PC-3 (cell line): ENCODE data around the gene COL25A1. TPM values are rescaled to one million over a fixed set of nuclear protein-coding genes. Genes with fewer than 3 reads are reported as not detected.
"Not testable (repeated sequence)": the region's sequence is repeated elsewhere in the genome, so short reads cannot be mapped to it uniquely, and the experiment has no call there.

Experiments
- ATAC-seq: fragments of 200-7000 bp; cut with Tn5 transposase; 2 replicates; pipeline ENCODE4 v1.9.1; 2020; ENCODE audit warnings: mild to moderate bottlenecking, moderate library complexity
- BruUV-seq: library from RNA; stranded (reverse); fragments of 400-500 nt; replicated peaks from 2 replicates; lab custom pipeline; 2021; lab: Mats Ljungman, UMichigan
- CTCF ChIA-PET: fragments of 300-600 bp; sonication (Branson Sonifier 250); formaldehyde crosslinking; loops from one replicate; lab custom pipeline; 2022; ENCODE audit warnings: antibody characterized with exemption; lab: Charles Lee
- POLR2A ChIA-PET: fragments of 300-600 bp; sonication (Branson Sonifier 250); formaldehyde crosslinking; loops from one replicate; lab custom pipeline; 2022; ENCODE audit warnings: antibody characterized with exemption; ENCODE audit not compliant: unreplicated experiment; lab: Charles Lee
- DNase-seq: peaks from one replicate; pipeline ENCODE4 v3.0.0-alpha.2; 2015
- H2AFZ ChIP-seq: fragments of 300-600 bp; sonication (generic); 2 replicates; pipeline ENCODE4 v1.6.0; 2016; ENCODE audit warnings: antibody characterized with exemption, low read length
- H3F3A ChIP-seq: fragments of 300-600 bp; sonication (generic); one replicate; pipeline ENCODE4 v1.6.0; 2017; ENCODE audit warnings: antibody characterized with exemption, low read length, control low read depth, mild to moderate bottlenecking; ENCODE audit not compliant: unreplicated experiment
- H3K27ac ChIP-seq: fragments of 300-600 bp; sonication (generic); 2 replicates; pipeline ENCODE4 v1.5.1; 2016; ENCODE audit warnings: mild to moderate bottlenecking, low read length
- H3K27me3 ChIP-seq: fragments of 300-600 bp; sonication (generic); 2 replicates; pipeline ENCODE4 v1.6.1; 2016; ENCODE audit warnings: low read length, mixed read lengths
- H3K36me3 ChIP-seq: fragments of 300-600 bp; sonication (generic); 2 replicates; pipeline ENCODE4 v1.6.1; 2016; ENCODE audit warnings: low read depth, mixed run types, low read length, mixed read lengths
- H3K4me1 ChIP-seq: fragments of 300-600 bp; sonication (generic); 2 replicates; pipeline ENCODE4 v1.5.1; 2016; ENCODE audit warnings: low read length; ENCODE audit not compliant: insufficient read depth
- H3K4me2 ChIP-seq: fragments of 300-600 bp; sonication (generic); 2 replicates; pipeline ENCODE4 v1.6.0; 2016; ENCODE audit warnings: low read length
- H3K4me3 ChIP-seq: fragments of 300-600 bp; sonication (generic); 2 replicates; pipeline ENCODE4 v1.5.1; 2016; ENCODE audit warnings: mild to moderate bottlenecking, low read length, mixed read lengths
- H3K79me2 ChIP-seq: fragments of 300-600 bp; sonication (generic); 2 replicates; pipeline ENCODE4 v1.6.1; 2017; ENCODE audit warnings: low read length, mixed read lengths
- H3K9ac ChIP-seq: fragments of 300-600 bp; sonication (generic); 2 replicates; pipeline ENCODE4 v1.6.0; 2016; ENCODE audit warnings: mild to moderate bottlenecking, low read length
- H3K9me2 ChIP-seq: fragments of 300-600 bp; sonication (generic); replicated peaks from 2 replicates; pipeline ENCODE4 v1.6.1; 2016; ENCODE audit warnings: mixed run types, low read length, mixed read lengths
- H3K9me3 ChIP-seq: fragments of 300-600 bp; sonication (generic); 2 replicates; pipeline ENCODE4 v1.6.1; 2016; ENCODE audit warnings: low read length, mixed read lengths
- H4K20me1 ChIP-seq: fragments of 300-600 bp; sonication (generic); 2 replicates; pipeline ENCODE4 v1.6.1; 2016; ENCODE audit warnings: low read length, mixed read lengths
- EZH2 ChIP-seq: fragments of 300-600 bp; sonication (generic); IDR thresholded peaks from one replicate; pipeline ENCODE4 v1.6.1; 2017; ENCODE audit warnings: antibody characterized with exemption, mild to moderate bottlenecking, low read length; ENCODE audit not compliant: unreplicated experiment
- EZH2phosphoT487 ChIP-seq: fragments of 300-600 bp; sonication (generic); IDR thresholded peaks from 2 replicates; pipeline ENCODE4 v1.6.1; 2018; ENCODE audit warnings: mild to moderate bottlenecking, antibody characterized with exemption, low read length, borderline replicate concordance
- intact Hi-C: fragments of 100-400 bp; cut with micrococcal nuclease; formaldehyde crosslinking; loops from 2 replicates; pipeline ENCODE4 v1.9.0; 2023
- total RNA-seq: library from RNA; depleted of rRNA; stranded (reverse); fragments of >200 nt; gene quantifications from 2 replicates; pipeline ENCODE4 v1.2.3, GENCODE V29; 2014
- TF ChIP-seq, protein P1 (sequence below): fragments of 300-600 bp; sonication (generic); conservative IDR thresholded peaks from 2 replicates; pipeline ENCODE4 v1.5.1; 2017; ENCODE audit warnings: antibody characterized with exemption, low read depth, mild to moderate bottlenecking, low read length

Gene COL25A1
- total RNA-seq, 1 experiment from 2014 or later = not detected

DNA sequence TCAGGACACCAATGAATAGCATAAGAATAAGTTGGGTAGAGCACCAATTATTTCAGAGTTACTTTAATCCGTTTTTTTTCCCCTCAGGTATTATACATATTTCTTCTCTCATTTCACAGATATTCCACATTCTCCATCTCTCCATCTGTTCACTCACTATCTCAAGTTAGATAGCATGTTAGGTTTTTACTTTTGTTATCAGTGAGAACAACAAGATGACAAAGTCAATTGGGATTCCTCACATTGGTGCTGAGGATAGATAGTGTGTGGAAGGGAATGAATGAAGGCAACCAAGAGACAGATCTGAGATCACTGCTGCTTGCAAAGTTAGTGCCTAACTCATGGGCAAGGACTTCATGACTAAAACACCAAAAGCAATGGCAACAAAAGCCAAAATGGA is 427.7 kb downstream of the COL25A1 start:
- Histone ChIP-seq H3K4me1 (no peaks in the 10 kb centered on the region), H2AFZ (no peak overlapping the region), H3K27ac (no peak overlapping the region), H3K79me2 (no peaks in the 10 kb centered on the region), H3F3A (no peaks in the 10 kb centered on the region), H3K9me2 (no peaks in the 10 kb centered on the region), H3K36me3 (no peaks in the 10 kb centered on the region), H4K20me1 (no peaks in the 10 kb centered on the region), H3K9me3 (no peaks in the 10 kb centered on the region), H3K4me3 (no peak overlapping the region), H3K4me2 (no peak overlapping the region), H3K27me3 (peaks cover 12% of the 10 kb centered on the region; the same call in 1 of the 2 replicates), H3K9ac (no peak overlapping the region)
- ChIA-PET CTCF (no interaction called here), POLR2A (no interaction called here)
- BruUV-seq = no TSS peak
- ATAC-seq = no peak
- intact Hi-C loops = no loop called here
- no peak for TF ChIP-seq EZH2
- no peak for TF ChIP-seq EZH2phosphoT487
- TF ChIP-seq, protein P1, sequence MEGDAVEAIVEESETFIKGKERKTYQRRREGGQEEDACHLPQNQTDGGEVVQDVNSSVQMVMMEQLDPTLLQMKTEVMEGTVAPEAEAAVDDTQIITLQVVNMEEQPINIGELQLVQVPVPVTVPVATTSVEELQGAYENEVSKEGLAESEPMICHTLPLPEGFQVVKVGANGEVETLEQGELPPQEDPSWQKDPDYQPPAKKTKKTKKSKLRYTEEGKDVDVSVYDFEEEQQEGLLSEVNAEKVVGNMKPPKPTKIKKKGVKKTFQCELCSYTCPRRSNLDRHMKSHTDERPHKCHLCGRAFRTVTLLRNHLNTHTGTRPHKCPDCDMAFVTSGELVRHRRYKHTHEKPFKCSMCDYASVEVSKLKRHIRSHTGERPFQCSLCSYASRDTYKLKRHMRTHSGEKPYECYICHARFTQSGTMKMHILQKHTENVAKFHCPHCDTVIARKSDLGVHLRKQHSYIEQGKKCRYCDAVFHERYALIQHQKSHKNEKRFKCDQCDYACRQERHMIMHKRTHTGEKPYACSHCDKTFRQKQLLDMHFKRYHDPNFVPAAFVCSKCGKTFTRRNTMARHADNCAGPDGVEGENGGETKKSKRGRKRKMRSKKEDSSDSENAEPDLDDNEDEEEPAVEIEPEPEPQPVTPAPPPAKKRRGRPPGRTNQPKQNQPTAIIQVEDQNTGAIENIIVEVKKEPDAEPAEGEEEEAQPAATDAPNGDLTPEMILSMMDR = no peak
- DNase-seq = no peak

DNA sequence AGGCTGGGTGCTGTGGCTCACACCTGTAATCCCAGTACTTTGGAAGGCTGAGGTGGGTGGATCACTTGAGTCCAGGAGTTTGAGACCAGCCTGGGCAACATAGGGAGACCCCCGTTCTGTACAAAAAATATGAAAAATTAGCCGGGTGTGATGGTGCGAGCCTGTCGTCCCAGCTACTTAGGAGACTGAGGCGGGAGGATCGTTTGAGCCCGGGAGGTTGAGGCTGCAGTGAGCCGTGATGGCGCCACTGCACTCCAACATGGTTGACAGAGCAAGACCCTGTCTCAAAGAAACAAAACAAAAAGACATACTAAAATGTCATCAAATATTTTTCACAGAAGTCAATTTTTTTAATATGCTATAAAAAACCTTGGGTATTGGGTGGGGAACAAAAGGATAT is 432.5 kb downstream of the COL25A1 start:
- peaks cover 18% of the 10 kb centered on the region; the same call in 1 of the 2 replicates for H3K27me3 ChIP-seq
- H3K36me3 ChIP-seq, H3K9me3 ChIP-seq, BruUV-seq, H3K79me2 ChIP-seq, H2AFZ ChIP-seq, DNase-seq, POLR2A ChIA-PET, H3K9ac ChIP-seq, H3F3A ChIP-seq, CTCF ChIA-PET, ATAC-seq, H3K4me3 ChIP-seq, H3K27ac ChIP-seq, H3K4me2 ChIP-seq, H3K4me1 ChIP-seq, H4K20me1 ChIP-seq, H3K9me2 ChIP-seq, intact Hi-C loops: not testable (repeated sequence)

DNA sequence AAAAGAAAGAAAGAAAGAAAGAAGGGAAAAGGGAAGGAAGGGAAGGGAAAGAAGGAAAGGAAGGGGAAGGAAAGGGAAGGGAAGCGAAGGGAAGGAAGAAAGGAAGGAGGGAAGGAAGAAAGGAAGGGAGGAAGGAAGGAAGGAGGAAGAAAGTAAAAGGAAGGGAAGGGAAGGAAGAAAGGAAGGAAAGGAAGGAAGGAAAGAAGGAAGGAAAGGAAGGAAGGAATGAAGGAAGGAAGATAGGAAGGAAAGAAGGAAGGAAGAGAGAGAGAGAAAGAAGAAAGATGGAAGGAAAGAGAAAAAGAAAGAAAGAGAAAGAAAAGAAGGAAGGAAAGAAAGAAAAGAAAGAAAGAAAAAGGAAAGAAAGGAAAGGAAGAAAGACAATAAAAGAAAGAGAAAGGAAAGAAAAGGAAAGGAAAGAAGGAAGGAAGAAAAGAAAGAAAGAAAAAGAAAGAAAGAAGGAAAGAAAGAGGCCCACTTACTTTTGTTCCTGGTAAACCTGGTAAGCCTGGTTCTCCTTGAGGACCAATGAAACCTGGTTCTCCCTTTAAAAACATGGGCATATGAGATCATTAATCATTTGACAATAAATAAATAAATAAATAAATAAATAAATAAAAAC is 433.7 kb downstream of the COL25A1 start:
- H3K27ac ChIP-seq = no peak overlapping the region
- H3K4me3 ChIP-seq = no peak overlapping the region
- H3F3A ChIP-seq = no peaks in the 10 kb centered on the region
- no TSS peak for BruUV-seq
- no peaks in the 10 kb centered on the region for H3K4me1 ChIP-seq
- no peak overlapping the region for H3K9ac ChIP-seq
- no peak for TF ChIP-seq EZH2phosphoT487
- no peak for TF ChIP-seq EZH2
- TF ChIP-seq, protein P1 = no peak
- H3K36me3 ChIP-seq = no peaks in the 10 kb centered on the region
- DNase-seq (no peak), ATAC-seq (no peak)
- CTCF ChIA-PET = no interaction called here
- no peak overlapping the region for H2AFZ ChIP-seq
- no peak overlapping the region for H3K4me2 ChIP-seq
- no peaks in the 10 kb centered on the region for H3K9me3 ChIP-seq
- H4K20me1 ChIP-seq = no peaks in the 10 kb centered on the region
- no peaks in the 10 kb centered on the region for H3K9me2 ChIP-seq
- POLR2A ChIA-PET = no interaction called here
- peaks cover 9% of the 10 kb centered on the region; the same call in 1 of the 2 replicates for H3K27me3 ChIP-seq
- intact Hi-C loops = no loop called here
- no peaks in the 10 kb centered on the region for H3K79me2 ChIP-seq
